Activated CD4-positive, alpha-beta T cell treated with anti-CD3 and anti-CD28 coated beads for 1 hour (primary cell): ENCODE results near the gene RELA.

Experiments
- DNase-seq: peaks from one replicate; pipeline ENCODE4 v3.0.0-alpha.2; 2020

Gene RELA

GRCh38 chr11:65611758-65612603 lies 50.7 kb downstream of the RELA start:
- no peak for DNase-seq

DNA sequence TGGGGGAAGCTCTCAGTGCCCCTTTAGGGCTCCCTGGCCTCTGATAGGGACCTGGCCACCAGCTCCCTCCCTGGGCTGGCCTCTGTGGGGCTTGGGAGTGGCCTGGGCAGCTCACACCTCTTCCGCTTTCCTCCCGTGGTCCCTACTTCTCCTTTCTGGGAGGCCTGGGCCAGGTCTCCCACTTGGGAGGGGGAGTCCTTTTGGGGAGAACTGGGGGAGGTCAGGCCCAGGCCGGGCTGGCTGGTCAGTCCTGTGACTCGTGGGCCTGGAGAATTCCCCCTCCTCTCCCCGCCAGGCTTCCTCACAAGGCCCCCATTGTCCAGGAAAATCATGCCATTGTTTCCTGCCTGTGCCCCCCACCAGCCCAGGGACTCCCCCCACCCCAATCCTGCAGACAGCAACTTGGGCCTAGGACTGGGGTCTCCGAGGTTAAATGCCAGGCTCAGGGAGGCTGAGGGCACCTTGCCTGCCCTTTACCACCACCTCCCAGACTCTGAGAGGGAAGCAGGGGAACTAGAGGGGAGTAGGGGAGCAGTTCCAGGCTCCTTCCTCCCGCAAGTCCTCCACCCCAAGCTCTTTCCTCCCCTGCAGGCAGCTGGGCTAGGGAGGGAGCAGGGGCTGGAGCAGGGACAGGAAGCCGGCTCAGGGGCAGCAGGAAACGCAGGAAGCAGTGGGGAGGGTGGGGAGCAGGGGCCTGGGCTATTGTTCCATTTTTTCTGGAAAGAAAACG lies 51.5 kb downstream of the RELA start:
- no peak for DNase-seq

- no peak for DNase-seq
Observed at GRCh38 chr11:65610404-65610803, 52.3 kb downstream of the RELA start.

DNA sequence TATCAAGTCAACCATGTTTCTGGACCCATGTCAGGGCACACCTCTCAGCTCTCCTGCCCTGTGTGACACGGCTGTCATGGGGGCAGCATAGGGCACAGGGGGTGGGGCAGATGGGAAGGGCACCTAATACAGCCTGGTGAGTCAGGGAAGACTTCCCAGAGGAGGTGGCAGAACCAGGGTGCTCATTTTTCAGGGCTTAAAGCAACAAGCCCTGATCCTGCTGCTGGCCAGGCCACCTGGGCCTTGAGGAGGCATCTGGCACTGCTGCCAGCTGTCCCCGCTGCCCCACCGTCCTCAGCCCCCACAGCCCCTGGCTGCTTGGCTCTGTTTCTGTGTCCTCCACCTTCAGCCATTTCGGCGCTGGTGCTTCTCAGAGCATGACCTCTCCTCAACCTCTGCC lies 53.1 kb downstream of the RELA start:
- no peak for DNase-seq

GRCh38 chr11:65609229-65609628 lies 53.5 kb downstream of the RELA start:
- DNase-seq, result no peak

DNA sequence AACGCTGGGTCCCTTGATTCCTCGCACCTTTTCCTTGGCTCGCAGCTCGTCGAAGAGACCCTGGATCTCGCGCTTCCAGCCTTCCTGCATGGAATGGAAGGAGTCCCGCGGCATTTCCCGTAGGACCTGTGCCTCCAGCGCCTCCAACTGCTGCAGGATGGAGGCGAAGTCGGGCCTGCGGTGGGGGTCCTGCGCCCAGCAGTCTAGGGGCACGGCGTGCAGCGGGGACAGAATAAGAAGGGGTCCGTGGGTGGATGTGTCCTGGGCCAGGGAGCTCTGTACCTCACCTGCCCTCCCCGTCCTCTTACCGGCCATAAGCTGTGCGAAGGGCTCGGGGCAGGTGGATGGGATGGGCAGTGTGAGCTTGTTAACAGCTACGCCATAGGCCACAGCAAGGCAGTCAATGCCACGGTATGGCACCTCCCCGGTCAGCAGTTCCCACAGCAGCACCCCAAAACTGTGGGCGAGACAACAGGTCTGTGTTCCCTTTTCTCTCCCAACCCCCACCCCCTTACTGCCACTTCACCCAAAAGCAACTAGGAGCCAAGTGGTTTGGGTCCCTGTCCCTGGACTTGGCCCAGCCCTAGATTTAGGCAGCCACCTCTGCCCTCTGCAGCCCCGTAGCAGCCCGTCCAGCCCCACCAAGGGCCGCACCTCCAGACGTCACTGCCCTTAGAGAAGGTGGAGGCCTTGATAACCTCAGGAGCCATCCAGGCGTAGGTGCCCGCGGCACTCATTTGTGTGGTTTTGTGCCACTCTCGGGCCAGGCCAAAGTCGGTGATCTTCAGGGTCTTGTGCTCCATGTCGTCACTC lies 54.9 kb downstream of the RELA start:
- DNase-seq, result no peak

- no peak for DNase-seq
Observed at GRCh38 chr11:65606876-65607613, 55.7 kb downstream of the RELA start.

- no peak for DNase-seq
Observed at GRCh38 chr11:65604258-65604657, 58.5 kb downstream of the RELA start.
